ENCODE measurements around the gene NDE1.

Gene NDE1

DNA sequence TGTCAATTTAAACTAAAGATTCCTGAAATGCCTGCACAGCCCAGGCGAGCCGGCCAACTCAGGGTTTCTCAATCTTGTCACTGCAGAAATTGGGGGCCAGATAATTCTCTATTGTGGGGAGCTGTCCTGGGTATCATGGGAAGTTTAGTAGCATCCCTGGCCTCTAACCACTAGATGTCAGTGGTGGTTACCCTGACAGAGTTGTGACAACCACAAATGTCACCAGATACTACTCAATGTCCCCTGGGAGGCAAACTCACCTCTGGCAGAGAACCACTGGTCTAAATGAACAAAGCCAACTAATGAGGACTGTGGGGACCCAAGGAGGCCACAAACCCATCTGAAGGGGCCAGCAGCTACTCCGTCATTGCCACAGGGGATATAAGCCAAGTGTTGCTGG, 115.8 kb downstream of the NDE1 start:
- no peak overlapping the region for H3K4me3 ChIP-seq (ENCODE audit: low read depth, low read length)
- TF ChIP-seq, protein P1, sequence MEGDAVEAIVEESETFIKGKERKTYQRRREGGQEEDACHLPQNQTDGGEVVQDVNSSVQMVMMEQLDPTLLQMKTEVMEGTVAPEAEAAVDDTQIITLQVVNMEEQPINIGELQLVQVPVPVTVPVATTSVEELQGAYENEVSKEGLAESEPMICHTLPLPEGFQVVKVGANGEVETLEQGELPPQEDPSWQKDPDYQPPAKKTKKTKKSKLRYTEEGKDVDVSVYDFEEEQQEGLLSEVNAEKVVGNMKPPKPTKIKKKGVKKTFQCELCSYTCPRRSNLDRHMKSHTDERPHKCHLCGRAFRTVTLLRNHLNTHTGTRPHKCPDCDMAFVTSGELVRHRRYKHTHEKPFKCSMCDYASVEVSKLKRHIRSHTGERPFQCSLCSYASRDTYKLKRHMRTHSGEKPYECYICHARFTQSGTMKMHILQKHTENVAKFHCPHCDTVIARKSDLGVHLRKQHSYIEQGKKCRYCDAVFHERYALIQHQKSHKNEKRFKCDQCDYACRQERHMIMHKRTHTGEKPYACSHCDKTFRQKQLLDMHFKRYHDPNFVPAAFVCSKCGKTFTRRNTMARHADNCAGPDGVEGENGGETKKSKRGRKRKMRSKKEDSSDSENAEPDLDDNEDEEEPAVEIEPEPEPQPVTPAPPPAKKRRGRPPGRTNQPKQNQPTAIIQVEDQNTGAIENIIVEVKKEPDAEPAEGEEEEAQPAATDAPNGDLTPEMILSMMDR (IDR thresholded peaks at IDR 0.05; ENCODE audit: insufficient read depth, low read depth, low read length, missing control alignments) = peak; percentile 87
- DNase-seq (ENCODE audit: low read depth) = peak; percentile 88

DNA sequence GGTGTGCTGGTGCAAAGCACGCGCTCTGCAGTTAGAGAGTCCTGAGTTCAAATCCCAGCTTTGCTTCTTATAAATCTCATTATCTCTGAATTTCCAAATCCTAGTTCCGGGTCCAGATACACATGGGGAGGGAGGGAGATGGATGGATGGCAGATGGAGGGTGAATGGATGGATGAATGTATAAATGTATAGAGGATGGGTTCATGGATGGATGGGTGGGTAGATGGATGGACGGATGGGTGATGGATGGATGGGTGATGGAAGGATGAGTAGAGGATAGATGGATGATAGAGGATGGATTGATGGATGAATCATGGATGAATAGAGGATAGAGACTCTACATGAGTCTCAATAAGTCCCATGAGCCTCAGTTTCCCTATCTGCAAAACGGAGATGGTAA, 116.9 kb downstream of the NDE1 start:
- no peak for DNase-seq (ENCODE audit: low read depth)
- TF ChIP-seq, protein P1 (IDR thresholded peaks at IDR 0.05; ENCODE audit: insufficient read depth, low read depth, low read length, missing control alignments) = no peak
- H3K4me3 ChIP-seq (ENCODE audit: low read depth, low read length) = no peak overlapping the region

DNA sequence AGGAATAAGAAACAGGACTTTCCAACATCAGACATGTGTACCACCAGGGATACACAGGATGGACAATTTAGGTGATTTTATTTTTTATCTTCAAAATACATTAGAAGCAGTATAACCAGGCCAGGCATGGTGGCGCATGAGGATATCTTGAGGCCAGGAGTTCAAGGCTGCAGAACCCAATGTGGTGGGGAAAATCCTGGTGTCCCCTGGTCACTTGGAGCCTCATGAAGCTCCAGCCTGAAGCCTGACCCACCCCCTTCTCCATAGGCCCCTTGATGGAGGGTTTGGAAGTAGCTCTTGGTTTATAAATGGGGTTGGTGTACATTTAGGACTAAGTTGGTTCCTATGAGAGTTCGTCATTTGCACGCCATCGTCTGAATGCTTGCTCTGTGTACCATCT, 118.2 kb downstream of the NDE1 start:
- H3K4me3 ChIP-seq (ENCODE audit: low read depth, low read length) = no peak overlapping the region
- TF ChIP-seq, protein P1 (IDR thresholded peaks at IDR 0.05; ENCODE audit: insufficient read depth, low read depth, low read length, missing control alignments) = no peak
- no peak for DNase-seq (ENCODE audit: low read depth)

DNA sequence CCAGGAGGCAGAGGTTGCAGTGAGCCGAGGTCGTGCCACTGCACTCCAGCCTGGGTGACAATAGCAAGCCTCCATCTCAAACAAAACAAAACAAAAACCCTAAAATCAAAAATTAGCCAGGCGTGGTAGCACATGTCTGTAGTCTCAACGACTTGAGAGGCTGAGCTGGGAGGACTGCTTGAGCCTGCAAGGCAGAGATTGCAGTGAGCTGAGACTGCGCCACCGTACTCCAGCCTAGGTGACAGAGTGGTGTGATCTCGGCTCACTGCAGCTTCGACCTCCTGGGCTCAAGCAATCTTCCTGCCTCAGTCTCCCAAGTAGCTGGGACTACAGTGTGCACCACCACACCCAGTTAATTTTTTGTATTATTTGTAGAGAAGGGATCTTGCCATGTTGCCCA, 119.2 kb downstream of the NDE1 start:
- no peak overlapping the region for H3K4me3 ChIP-seq (ENCODE audit: low read depth, low read length)
- DNase-seq (ENCODE audit: low read depth) = no peak
- TF ChIP-seq, protein P1 (IDR thresholded peaks at IDR 0.05; ENCODE audit: insufficient read depth, low read depth, low read length, missing control alignments) = no peak

DNA sequence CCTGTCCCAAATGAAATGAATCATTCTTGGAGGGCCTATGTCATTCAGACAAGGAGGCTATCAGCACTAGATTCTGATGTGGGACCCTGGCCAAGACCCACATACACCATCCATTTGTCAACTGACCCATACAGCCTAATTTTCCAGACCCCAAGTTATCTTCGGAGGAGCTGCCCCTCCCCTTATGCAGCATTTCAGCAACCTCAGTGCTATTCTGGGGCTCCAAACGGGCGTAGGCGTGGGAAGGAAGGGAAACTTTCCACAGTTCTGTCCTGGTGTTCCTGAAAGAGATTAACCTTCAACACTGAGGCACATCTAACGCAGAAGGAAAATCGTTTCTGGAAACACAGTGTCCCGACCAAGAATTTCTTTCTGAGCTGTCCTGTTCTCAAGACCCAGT, 120.1 kb downstream of the NDE1 start:
- no peak for DNase-seq (ENCODE audit: low read depth)
- H3K4me3 ChIP-seq (ENCODE audit: low read depth, low read length) = no peak overlapping the region
- TF ChIP-seq, protein P1 (IDR thresholded peaks at IDR 0.05; ENCODE audit: insufficient read depth, low read depth, low read length, missing control alignments) = no peak

DNA sequence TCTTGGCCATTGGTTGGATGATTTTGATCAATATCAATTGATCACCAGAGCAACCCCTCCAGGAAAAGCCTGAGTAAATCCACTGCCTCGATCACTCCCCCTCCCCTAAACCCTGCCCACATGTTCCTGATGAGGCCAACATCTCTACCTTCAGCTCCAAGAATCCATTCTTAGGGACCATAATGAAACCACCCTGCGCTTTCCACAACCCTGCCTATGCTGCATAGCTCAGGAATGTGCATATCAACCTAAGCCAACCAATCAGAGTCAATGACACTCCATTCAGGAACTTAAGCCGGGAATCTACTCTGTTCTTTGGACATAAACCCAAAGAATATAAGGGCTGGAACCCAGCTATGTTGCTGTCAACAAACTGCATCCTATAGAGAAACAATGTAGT, 120.5 kb downstream of the NDE1 start:
- TF ChIP-seq, protein P1 (IDR thresholded peaks at IDR 0.05; ENCODE audit: insufficient read depth, low read depth, low read length, missing control alignments) = no peak
- H3K4me3 ChIP-seq (ENCODE audit: low read depth, low read length) = no peak overlapping the region
- no peak for DNase-seq (ENCODE audit: low read depth)

DNA sequence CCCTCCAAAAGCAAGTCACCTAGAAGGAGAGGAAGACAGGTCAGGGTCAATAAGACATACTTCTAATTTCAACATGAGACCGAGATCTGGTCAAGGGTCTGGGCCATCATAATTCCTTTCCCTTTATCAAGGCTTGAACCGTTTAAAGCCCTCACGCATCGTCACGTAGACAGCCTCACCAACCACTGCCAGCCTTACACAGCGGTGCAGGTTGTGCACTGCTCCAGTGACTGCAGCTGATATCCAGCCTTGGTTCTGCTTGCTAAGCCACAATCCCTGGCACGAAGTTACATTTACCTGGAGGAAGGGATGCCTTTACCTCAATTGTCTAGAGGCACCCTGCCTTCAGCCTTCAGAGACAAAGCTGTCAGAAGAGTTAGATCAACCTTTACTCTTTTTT, 121.6 kb downstream of the NDE1 start:
- no peak for DNase-seq (ENCODE audit: low read depth)
- TF ChIP-seq, protein P1 (IDR thresholded peaks at IDR 0.05; ENCODE audit: insufficient read depth, low read depth, low read length, missing control alignments) = no peak
- no peak overlapping the region for H3K4me3 ChIP-seq (ENCODE audit: low read depth, low read length)

Data from GM12865 (cell line).